Activated CD4-positive, CD25-positive, alpha-beta regulatory T cell treated with anti-CD3 and anti-CD28 coated beads, Interleukin-2, amount 50 U/mL, for 16 hours (primary cell): ENCODE results near the gene SEC23A.
"Not testable (repeated sequence)": the region's sequence is repeated elsewhere in the genome, so short reads cannot be mapped to it uniquely, and the experiment has no call there.

Source experiments
- DNase-seq: peaks from one replicate; pipeline ENCODE4 v3.0.0-alpha.2; 2020; ENCODE audit warnings: low read depth, low spot score

Gene SEC23A

DNA sequence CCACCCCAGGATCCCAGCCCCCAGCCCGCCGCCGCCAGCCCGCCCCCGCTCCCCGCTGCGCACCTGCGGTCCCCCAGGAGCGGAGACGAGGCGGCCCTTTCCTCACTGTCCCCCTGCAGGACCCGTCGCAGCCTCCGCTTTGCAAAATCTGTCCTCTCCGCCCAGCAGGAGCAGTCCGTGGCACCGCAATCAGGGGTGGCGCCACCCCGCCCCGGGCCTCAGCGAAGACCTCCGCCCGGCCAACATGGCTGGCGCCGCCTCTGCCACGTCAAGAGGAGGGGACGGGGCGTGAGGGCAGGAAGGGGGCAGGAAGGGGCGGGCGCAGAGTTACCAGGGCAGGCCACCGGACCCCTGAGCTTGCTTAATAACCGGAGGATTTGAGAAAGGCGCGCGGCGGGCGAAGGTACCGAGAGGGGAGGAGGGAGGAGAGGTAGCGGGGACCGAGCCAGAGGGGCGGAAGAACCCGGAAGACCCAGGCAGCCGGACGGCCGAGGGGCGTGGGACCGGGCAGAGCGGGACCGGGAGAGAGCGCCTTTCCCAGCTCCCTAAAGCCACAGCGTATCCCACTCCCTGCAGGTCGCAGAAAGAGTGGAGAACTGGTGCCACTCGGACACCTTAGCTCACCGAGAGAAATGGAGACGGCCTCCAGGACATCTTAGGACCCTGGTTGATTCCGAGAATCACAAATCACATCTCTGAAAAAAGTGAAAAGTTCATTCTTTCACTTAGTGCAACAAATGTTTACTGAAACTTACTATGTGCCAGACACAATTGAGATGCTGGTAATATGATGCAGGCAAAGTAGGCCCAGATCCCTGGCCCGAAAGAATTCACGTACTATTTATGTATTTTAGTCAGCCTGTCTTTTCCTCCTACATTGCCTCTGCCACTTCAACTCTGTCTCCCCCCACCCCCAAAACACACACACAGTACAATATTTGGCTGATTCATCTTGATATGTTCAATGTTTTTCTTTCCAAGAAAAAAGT, at the start of gene SEC23A:
Gene SEC23A (minus strand): TSS at position 267 of the 989 bp plus-strand sequence. CDS start 7,117 bp downstream, outside the sequence.
- peak; percentile 61 for DNase-seq

DNA sequence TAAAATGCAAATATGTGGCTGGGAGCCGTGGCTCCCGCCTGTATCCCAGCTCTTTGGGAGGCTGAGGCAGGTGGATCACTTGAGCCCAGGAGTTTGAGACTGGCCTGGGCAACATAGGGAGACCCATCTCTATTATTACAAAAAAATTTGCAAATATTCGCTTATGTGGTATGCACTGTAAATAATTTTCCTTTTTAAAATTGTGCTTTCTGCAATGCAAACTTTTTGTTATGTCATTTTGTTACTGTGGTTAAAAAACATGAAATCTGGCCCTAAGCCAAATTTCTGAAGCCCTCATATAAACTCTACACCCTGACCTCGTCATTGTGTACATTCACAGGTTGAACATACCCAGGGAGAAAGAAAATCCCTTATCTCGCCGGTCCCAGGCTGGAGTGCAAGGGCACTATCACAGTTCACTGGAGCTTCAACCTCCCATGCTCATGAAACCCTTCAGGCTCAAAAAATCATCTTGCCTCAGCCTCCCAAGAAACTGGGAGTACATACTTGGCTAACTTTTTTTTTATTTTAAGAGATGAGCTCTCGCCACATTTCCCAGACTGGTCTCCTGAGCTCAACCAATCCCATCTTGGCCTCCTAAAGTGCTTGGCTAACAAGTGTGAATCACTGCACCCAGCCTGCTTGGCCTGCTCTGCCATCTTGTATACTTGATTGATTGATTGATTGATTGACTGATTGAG, 42.4 kb upstream of the SEC23A start:
- no peak for DNase-seq

DNA sequence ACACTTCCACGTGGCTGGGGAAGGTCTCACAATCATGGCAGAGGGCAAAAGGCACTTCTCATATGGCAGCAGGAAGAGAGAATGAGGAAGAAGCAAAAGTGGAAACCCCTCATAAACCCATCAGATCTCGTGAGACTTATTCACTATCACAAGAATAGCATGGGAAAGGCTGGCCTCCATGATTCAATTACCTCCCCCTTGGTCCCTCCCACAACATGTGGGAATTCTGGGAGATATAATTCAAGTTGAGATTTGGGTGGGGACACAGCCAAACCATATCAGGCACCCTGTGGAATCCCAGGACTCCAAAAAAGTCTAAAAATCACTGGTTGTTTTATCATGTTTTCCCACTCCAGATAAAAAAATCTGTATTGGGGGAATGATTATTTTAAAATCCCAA, 40.2 kb upstream of the SEC23A start:
- not testable (repeated sequence) for DNase-seq

DNA sequence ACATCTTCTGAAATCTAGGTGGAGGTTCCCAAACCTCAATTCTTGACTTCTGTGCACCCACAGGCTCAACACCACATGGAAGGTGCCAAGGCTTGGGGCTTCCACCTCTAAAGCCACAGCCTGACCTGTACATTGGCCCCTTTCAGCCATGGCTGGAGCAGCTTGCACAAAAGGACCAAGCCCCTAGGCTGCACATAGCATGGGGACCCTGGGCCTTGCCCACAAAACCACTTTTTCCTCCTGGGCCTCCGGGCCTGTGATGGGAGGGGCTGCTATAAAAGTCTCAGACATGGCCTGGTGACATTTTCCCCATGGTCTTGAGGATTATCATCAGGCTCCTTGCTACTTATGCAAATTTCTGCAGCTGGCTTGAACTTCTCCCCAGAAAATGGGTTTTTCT, 38.6 kb upstream of the SEC23A start:
- DNase-seq: not testable (repeated sequence)

DNA sequence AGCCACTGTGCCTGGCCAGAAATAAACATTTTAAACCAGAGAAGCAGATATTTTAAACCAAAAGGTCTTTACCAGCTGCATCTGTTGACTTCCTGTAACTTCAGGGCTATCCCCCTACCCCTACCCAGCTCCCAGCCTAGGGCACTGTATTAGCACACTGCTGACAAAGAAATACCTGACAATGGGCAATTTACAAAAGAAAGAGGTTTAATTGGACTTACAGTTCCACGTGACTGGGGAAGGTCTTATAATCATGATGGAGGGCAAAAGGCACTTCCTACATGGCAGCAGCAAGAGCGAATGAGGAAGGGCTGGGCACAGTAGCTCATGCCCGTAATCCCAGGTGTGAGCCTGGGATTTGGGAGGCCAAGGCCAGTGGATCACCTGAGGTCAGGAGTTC, 37.1 kb upstream of the SEC23A start:
- no peak for DNase-seq

DNA sequence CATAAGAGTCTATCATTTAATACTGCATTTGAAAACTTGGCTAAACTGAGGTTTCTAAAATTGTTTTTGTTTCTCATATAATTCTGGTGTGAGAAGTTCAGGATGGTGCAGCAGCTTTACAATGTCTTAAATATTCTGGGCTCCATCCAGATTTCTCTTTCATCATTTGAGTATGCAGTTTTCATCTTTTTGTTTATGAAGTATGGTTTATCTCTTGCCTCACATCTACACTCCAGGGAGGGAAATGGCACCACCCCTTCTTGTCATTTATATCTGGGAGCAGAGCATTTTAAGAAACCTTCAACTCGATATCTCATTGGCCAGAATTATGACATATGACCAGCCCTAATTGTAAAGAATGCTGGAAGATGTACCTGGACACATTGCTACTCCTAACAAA, 35.4 kb upstream of the SEC23A start:
- no peak for DNase-seq

DNA sequence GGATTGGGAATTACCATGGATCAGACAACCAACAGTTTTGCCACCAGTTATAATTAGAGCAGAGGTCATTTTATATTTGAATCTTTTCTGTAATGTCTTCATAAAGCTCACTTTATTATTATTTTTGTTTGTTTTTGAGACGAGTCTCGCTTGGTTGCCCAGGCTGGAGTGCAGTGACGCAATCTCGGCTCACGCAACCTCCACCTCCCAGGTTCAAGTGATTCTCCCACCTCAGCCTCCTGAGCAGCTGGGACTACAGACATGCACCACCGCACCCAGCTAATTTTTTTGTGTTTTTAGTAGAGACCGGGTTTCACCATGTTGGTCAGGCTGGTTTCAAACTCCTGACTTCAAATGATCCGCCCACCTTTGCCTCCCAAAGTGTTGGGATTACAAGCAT, 34.8 kb upstream of the SEC23A start:
- DNase-seq: not testable (repeated sequence)

DNA sequence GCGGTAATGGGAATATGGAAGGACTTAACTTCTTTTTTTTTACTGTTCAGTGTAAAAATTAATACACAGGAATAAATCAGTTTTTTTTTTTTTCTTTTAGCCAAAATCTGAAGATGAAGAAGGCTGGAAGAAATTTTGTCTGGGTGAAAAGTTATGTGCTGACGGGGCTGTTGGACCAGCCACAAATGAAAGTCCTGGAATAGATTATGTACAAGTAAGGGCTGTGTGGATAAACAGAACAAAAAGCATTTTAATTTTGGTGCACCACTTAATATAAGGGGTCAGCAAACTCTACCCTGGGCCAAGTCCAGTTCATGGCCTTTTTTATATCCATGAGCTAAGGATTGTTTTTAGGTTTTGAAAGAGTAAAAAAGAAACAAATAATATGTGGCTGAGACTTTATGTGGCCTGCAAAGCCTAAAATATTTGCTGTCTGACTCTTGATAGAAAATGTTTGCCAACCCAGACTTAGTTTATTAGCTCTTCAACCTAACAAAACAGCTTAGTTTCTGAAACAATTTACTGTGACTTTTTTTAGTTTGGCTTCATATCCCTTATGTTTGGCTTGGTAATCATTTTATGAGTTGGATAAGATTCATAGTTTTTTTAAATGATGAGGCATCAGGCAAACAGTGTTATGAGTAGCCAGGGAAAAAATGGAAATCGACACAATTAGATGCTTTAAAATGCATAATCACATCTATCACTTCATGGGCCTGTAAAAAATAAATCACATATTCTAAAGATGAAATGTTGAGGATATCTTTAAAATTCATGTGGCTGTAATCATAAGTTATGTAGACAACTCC, 19.5 kb upstream of the SEC23A start:
- DNase-seq: no peak

DNA sequence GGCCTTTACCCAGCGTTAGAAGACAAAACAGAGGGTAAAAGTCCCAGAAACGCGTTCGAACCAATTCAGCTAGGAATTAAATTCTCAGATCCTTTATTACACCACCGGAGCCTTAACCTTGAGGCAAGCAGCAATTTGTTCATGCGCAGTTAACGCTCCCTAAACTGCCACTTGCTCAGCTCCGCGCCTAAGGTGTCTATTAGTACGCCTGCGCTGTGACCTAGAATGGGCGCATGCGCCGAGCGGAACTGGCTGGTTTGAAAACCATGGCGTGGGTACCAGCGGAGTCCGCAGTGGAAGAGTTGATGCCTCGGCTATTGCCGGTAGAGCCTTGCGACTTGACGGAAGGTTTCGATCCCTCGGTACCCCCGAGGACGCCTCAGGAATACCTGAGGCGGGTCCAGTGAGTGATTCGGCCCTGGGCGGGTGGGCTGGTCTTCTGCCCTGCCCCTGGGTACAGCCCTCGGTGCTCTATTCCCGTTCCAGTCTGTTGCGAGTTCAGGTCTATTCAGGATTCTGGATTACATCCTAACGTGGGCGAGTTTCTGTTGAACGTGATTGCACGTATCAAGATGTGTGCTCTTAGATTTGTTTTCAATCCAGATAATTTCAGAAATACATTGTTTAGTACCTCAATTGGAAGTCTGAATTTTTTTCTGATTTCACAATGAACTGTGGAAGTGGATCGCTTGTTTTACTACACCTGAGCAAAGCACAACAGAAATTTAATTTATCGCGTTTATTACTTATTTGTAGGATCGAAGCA, 11.2 kb upstream of the SEC23A start, which contains the start of gene GEMIN2:
Gene GEMIN2 (plus strand): TSS at position 251 of the 766 bp plus-strand sequence. CDS start 16 bp downstream, at position 267.
- DNase-seq: peak; percentile 92

DNA sequence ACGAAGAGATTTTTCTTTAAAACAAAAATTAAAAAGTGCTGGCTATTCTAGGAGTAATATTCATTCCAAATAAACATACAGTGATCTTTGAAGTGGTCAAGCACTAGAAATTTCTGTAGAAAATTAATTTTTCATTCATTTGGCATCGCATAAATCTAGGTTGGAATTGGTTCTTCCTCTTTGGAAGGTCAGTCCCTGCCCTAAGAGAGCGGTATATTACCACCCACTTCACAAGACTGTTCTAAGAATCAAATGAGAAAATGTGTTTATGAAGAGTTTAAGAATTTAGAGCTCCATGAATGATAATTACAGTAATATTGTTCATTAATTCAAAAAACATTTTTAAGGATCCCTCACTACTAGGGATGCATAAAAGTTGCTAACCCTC, 10.6 kb upstream of the SEC23A start:
- DNase-seq: no peak

DNA sequence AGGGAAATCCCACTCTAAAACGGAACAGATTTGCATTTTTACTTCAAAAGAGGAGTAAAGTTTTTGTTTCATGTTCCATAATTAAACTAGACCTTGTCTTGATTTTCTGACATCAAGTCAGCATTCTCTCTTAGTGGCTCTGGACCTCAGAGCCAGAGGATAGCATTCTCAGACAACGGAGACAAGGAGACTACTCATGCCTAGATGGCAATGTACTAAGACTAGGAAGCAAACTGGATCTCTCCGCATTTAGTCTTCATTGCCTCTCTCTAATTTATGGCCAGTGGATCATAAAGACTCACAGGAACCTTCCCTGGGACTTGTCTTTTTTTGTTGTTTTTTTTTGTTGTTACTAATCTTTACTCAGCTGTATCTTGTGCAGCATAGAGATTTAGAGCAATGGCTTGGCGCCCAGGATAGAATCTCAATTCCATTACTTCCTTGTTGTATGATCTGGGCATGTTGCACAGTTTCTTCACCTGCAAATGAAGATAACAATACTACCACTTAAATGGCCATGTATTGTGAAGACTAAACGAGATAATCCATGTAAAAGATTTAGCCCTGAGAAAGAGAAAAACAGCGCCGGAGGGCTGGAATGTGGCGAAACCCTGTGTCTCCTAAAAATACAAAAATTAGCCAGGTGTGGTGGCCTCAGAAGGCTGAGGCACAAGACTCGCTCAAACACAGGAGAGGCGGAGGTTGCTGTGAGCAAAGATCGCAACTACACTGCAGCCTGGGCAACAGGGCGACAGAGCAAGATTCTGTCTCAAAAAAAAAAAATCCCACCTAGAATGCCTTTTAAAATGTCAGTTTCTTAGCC, 7.1 kb upstream of the SEC23A start:
- DNase-seq: no peak

DNA sequence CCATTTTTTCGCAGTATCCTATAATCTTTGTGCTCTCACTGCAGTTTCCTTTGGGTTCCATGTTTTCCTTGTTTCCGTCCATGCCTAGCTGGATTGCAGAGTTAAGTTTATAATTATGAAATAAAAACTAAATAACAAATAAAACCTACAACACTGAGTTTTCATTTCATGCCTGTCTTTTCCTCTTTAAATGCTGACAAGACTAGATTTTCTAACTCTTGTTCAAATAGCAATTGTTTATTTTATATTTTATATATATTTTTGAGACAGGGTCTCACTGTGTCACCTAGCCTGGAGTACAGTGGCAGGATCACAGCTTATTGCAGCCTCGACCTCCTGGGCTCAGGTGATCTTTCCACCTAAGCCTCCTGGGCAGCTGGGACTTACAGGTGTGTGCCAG, 5.8 kb upstream of the SEC23A start:
- no peak for DNase-seq

DNA sequence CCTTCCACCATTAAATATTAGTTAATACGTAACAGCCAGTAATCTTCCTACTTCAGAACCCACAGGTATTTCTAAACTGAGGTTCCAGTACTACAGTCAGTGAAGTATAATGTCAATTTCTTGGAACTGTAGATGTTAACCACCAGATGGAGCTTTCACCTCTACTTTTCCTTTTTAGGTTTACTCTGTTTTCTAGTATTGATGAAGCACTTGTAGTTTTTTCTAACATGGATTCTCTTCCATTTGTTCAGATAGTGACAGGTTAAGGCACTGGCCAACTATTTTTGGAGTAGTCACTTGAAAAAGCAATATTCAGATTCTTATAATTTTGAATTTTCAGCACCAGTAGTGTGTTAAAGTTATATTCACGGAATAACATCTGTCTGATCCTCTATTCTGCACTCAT, 4.6 kb upstream of the SEC23A start:
- no peak for DNase-seq

DNA sequence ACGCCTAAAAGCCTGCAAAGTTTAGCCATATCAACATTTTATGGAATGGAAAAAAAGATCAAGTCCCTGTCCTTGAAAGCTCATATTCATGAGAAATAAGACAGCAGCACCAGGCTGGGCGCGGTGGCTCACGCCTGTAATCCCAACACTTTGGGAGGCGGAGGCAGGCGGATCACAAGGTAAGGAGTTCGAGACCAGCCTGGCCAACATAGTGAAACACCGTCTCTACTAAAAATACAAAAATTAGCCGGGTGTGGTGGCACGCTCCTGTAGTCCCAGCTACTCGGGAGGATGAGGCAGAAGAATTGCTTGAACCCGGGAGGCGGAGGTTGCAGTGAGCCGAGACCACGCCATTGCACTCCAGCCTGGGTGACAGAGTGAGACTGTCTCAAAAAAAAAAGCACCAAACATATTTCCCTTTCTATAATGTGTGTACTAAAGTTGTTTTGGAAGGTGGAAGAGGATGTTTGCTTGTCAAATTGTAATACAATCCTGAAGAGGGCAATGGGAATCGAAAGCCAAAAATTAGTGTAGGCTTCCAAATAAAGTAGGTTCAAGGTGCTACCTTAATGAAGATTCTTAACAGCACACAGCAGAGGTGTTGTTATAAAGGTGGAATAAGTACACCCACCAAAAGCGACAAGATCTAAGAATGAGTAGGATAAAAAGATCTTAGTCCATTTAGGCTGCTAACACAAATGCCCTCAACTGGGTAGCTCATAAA, 1.2 kb upstream of the SEC23A start:
- DNase-seq: not testable (repeated sequence)

DNA sequence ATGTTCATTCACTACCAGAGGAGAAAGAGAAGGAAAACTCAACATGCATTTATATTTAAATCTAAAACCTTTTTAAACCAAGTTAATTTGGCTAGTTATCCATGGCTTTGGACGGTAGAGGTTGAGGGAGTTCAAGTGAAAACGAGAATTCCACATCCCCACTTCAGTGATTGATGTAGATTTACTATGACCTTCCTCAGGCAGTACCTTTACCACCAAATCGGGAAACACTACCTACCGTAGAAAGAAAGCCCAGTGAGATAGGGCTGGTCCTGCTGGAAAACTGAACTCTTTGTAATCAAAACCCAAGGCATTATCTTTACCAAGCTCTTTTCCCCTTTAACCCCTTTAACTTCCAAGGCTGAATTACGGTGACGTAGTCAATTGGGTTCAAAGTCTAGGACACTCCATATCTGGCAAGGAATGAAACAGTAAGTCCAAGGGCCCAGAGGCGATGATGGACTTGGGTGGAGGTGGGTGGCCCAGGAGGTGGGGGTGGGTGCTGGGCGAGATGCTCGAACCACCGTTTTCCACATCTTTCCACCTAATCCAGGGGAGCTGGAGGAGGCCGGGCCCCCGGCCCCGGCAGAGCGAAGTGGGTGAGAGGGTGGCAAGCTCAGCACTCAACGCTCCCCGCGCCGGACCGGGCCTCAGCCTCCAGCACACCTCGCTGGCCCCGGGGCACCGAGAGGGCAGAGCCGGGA, 618 bp downstream of the SEC23A start:
- DNase-seq: no peak

DNA sequence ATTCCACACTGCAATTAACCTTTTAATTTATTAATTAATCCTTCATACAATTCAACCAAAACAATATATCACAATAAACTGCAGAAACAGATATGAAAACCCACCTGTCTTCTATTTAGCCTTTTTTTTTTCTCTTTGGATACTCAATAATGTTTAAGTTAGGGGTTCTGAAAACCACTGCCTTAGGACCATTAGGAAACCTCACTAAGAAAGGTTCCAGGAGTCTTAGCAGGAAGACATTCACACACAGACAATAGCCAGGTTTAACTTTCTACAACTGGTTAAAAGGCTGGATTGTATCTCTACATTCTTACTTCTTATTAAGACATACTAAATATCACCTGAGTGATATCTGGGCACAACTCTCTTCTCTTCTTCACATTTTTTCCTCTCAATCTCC, 3.3 kb downstream of the SEC23A start:
- DNase-seq: no peak

DNA sequence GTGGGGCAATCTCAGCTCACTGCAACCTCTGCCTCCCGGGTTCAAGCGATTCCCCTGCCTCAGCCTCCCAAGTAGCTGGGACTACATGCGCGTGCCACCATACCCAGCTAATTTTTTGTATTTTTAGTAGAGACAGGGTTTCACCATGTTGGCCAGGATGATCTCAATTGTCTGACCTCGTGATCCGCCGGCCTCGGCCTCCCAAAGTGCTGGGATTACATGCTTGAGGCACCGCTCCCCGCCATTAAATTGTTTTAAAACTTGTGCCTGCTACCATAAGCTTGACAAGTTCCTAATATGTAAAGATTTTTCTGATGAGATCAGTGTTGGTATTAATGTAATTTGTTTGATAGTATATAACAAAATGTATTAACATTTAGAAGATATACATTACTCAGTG, 3.8 kb downstream of the SEC23A start:
- not testable (repeated sequence) for DNase-seq

DNA sequence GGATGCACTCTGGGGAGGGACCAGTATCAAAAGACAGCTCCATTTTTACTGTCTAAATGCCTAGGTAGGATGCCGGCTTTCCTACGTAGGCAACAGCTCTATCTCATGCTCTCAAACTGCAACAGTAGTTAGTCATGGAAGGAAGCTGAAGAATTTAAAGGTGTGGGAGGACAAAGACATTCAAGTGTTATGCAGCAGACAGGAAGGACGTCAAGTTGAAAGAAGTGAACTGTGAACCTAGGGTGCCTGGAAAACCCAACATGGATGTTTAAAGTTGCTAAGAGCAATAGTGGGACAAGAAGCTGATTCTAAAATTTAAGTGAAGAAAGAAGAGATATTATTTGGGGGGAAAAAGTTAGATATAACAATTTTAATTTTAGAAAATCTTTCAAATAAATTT, 5.9 kb downstream of the SEC23A start:
- DNase-seq: no peak

DNA sequence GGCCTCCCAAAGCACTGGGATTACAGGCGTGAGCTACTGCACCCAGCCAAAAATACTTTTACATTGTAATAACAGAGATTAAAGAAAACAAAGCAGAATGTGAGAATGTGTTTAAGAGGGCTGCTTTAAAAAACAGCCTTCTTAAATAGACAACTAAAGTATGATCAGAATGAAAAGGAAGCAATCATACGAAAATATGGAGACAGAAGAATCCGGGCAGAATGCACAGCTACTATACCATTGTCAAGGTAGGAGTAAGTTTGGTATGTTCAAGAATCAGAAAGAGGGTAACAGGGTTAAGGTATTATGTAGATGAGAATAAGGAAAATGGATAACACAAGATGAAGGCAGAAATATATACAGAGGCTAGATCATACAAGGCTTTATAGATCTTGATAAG, 8.5 kb downstream of the SEC23A start:
- no peak for DNase-seq
